Measurements from ENCODE around the gene MORC3. TPM values are rescaled to one million over a fixed set of nuclear protein-coding genes. Genes with fewer than 3 reads are reported as not detected.
A peak's percentile ranks its signal among the peaks of the same experiment; 100 is the strongest.

Gene MORC3
- total RNA-seq, 1 donor from 2014 or later, result 24.4 TPM

DNA sequence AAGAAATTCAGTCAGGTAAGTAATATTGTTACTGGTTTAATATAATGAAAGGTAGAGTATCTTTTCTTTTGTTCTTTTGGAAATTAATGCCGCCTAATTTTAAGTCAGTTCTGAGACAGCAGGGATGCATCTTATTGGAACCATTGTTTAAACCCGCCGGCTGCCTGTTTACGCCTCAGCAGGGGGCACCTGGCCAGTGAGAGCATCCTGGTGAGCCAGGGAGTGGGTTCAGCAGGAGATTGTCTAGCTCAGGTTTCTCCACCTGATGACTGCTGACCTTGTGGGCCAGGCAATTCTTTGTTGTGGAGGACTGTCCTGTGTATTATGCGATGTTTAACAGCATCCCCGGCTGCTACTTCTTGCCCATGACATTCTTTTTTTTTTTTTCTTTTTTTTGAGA is 95.4 kb downstream of the MORC3 start:
- H3K4me3 ChIP-seq (ENCODE audit: low read depth, low read length), result no peak overlapping the region
- no peak for DNase-seq (ENCODE audit: low read depth)
- TF ChIP-seq, protein P1, sequence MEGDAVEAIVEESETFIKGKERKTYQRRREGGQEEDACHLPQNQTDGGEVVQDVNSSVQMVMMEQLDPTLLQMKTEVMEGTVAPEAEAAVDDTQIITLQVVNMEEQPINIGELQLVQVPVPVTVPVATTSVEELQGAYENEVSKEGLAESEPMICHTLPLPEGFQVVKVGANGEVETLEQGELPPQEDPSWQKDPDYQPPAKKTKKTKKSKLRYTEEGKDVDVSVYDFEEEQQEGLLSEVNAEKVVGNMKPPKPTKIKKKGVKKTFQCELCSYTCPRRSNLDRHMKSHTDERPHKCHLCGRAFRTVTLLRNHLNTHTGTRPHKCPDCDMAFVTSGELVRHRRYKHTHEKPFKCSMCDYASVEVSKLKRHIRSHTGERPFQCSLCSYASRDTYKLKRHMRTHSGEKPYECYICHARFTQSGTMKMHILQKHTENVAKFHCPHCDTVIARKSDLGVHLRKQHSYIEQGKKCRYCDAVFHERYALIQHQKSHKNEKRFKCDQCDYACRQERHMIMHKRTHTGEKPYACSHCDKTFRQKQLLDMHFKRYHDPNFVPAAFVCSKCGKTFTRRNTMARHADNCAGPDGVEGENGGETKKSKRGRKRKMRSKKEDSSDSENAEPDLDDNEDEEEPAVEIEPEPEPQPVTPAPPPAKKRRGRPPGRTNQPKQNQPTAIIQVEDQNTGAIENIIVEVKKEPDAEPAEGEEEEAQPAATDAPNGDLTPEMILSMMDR (conservative IDR thresholded peaks at IDR 0.05; ENCODE audit: low read depth, low read length), result no peak

DNA sequence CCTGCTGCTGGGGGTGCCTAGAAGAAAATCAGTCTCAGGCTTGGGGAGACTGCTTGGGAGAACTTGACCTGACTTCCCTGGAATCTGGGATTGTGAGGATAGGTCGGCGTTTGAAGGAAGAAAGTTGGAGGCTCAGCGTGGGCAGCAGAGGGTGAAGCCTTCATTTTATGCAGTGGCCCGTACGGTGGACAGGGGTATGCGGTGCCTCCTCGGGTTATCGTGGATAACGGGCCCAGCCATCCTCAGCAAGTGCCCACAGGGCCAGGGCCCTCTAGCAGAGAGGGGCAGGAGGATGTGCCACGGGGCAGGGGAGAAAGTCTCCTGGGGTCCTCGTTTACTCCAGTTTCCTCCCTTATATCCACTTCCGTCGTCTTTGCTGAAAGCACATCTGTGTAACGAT is 99.2 kb downstream of the MORC3 start:
- H3K4me3 ChIP-seq (ENCODE audit: low read depth, low read length), result no peak overlapping the region
- TF ChIP-seq, protein P1 (conservative IDR thresholded peaks at IDR 0.05; ENCODE audit: low read depth, low read length), result no peak
- no peak for DNase-seq (ENCODE audit: low read depth)

DNA sequence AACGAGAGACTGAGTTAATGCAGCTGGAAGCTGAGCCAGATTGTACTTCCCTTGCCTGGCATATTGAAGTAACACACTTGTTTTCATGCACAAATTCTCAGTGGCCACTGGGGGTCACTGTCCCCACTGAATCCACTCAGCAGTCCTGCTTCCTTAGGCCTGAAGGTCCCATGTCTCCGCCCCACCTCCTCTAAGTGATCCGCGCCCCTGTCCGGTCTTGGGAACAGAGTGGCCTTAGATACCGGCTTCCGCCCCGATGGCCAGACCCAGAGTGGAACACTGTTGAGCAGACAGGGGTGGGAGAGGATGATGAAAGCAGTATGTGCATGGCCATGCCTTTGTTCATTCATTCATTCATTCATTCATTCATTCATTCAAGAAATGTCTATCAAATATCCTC is 100.0 kb downstream of the MORC3 start:
- H3K4me3 ChIP-seq (ENCODE audit: low read depth, low read length), result peak overlapping the region; percentile 14
- no peak for DNase-seq (ENCODE audit: low read depth)

DNA sequence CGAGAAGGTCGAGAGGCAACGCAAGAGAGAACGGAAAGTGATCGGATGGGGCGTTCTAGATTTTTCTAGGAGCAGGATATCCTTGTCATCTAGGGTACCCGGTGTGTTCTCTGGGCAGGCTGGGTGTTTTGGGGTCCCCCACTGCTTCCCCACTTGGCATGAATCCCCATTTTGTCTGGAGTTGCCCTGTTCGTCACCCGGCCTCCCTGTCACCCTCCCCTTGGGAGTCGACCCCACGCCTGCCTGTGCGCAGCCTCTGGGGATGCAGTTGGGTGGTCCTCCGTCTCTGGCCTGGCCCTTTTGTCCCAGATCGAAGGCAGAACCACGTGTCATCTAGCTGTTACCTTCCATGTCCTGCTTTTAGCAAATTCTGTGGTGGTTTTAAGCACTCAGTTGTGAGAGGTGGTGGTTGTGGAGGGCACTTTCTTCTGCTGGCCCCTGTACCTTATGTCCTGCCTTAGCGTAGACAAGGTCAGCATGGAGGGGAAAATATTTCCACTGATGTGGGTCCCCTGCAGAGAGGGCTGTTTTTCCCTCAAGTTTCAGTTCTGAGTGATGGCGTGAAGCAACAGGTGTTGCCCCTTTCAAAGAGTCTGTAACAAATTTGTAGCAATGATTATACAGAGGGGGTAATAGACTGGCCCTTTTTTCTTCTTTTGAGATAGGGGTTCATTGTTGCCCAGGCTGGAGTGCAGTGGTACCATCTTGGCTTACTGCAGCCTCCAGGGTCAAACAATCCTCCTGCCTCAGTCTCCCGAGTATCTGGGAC is 100.8 kb downstream of the MORC3 start:
- TF ChIP-seq, protein P1 (conservative IDR thresholded peaks at IDR 0.05; ENCODE audit: low read depth, low read length), result no peak
- no peak for DNase-seq (ENCODE audit: low read depth)
- no peak overlapping the region for H3K4me3 ChIP-seq (ENCODE audit: low read depth, low read length)

More for the DNA sequence above, 100.0 kb downstream of the MORC3 start:
- TF ChIP-seq, protein P1 (conservative IDR thresholded peaks at IDR 0.05; ENCODE audit: low read depth, low read length), result peak; percentile 84

DNA sequence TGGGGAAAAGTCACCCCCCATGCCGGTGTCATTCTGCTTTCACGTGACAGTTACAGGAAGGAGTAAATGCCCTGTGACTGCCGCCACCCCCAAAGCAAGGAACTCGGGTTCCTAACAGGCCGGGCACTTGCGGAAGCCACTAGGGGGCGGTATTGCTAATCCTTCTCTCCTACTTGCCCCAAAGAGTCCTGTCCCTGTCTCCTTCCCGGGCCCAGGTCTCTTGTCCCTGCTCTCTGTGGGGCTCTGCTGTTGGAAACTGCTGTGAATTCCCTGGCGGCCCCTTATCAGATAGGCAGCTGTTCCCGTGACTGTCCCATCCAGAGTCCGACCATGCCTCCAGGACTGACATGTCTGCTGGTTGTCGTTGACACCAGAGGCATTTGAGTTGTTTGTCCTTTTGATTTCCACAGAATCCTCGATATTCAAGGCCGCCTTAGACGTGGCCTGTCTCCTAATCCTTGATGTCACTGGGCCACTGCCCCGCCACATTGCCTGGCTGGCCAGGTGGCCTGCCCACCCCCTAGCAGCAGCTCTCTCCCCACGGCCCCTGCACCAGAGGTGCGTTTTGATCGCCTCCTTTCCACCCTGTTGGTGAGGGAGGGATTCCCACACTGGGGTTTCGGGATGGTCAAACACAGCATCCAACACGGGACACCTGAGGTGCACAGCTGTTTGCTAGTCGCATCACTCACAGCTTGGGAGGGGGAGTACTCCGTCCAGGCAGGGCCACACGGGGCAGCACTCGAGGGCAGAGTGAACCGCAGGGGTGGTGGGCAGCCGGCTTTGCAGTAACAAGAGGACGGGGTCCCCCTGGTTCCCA is 102.5 kb downstream of the MORC3 start:
- DNase-seq (ENCODE audit: low read depth), result no peak
- no peak overlapping the region for H3K4me3 ChIP-seq (ENCODE audit: low read depth, low read length)
- TF ChIP-seq, protein P1 (conservative IDR thresholded peaks at IDR 0.05; ENCODE audit: low read depth, low read length), result peak; percentile 93

DNA sequence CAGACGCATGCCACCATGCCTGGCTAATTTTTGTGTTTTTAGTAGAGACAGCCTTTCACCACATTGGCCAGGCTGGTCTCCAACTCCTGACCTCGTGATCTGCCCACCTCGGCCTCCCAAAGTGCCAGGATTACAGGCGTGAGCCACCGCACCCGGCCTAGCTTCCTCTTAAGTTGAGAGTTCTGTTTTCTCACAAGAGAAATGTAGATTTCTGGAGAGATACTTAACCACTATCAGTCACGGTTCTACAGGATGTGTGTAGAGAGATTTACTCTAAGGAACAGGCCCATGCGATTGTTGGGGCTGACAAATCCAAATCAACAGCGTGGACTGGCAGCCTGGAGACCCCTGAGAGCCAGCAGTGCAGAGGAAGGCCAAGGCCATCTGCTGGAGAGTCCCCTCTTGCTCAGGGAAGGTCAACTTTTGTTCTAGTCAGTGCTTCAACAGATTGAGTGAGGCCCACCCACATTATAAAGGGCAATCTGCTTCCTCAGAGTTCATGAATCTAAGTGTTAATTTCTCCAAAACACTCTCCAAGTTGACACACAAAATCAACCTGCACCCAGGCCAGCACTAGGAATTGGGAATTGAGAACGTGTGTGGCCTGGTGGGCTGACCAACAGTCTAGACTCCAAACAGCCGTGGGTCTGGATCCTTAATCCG is 103.9 kb downstream of the MORC3 start:
- no peak overlapping the region for H3K4me3 ChIP-seq (ENCODE audit: low read depth, low read length)
- no peak for DNase-seq (ENCODE audit: low read depth)
- TF ChIP-seq, protein P1 (conservative IDR thresholded peaks at IDR 0.05; ENCODE audit: low read depth, low read length), result no peak
